ENCODE data around the gene LRRC61.

The LRRC61 gene

DNA sequence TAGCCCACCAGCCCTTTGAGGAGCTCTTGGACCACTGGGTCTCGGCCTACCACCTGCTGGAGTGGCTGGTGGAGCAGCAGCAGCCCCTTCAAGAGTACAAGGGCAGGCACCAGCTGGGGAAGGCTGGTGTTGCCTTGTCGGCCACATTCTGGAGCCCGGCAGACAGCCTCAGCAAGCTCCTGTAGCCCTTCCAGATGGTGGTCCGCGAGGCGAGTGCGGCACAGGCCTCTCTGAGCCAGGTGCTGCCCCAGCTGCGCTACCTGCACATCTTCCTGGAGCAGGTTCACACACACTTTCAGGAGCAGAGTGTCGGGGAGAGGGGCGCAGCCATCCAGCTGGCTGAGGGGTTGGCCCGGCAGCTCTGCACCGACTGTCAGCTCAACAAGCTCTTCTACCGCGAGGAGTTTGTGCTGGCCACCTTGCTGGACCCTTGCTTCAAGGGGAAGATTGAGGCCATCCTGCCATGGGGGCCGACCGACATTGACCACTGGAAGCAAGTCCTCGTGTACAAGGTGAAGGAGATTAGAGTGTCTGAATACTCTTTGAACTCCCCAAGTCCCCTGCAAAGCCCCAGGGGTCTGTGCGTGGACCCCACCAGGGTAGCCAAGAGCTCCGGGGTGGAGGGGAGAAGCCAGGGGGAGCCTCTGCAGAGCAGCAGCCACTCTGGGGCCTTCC, 7.2 kb downstream of the LRRC61 start:
- no peak for DNase-seq (ENCODE audit: low read depth, low spot score)

DNA sequence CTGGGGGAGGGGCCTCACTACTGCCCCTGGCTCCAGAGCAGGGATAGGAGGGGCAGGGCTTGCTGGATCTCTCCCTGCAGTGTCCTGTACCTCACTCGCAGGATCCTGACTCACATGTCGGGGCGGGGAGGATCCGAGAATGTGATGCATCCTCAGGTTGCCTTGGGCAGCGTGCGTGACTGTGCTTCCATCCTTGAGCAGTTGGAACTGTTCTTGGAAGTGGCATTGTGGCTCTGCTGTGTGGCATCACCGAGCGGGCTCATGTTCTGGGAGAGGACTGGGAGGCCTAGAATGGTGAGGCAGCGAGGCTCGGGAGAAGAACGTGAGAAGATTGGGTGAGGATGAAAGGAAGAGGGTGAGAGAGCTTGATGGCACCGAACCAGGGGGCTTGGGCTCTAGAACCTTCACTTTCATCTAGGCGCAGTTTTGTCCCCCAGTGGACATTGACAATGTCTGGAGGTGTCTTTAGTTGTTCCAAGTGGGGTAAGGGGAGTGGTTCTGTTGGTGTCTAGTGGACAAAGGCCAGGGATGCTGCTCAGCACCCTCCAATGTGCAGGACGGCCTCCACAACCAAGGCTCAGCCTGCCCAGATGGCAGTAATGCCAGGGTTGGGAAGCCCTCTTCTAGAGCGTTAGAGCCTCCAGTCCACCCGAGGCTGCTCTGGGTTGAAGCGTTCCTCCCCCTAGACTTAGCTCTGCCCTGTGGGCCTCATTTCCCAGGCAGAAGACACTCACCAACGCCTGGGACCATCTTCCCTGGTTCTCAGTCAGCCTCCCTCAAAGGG, 9.9 kb downstream of the LRRC61 start:
- no peak for DNase-seq (ENCODE audit: low read depth, low spot score)

DNA sequence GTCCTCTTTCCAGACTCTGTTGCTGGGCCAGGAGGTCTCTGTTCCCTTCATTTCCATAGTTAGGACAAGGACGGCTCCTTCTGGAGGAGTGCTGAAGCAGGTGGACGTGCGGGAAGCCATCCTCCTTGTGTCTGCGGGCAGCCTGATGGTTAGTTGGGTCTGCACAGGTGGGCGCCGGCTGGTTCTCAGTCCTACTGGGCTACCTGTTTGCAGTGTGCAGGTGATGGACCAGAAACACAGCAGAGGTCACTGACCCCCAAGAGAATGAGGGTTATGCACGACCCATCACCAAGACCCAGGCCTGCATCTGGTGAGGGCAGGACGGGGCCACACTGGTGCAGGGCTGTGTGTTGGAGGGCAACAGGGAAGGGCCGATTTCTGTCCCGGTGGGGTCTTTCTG, 10.5 kb downstream of the LRRC61 start:
- DNase-seq (ENCODE audit: low read depth, low spot score): no peak

DNA sequence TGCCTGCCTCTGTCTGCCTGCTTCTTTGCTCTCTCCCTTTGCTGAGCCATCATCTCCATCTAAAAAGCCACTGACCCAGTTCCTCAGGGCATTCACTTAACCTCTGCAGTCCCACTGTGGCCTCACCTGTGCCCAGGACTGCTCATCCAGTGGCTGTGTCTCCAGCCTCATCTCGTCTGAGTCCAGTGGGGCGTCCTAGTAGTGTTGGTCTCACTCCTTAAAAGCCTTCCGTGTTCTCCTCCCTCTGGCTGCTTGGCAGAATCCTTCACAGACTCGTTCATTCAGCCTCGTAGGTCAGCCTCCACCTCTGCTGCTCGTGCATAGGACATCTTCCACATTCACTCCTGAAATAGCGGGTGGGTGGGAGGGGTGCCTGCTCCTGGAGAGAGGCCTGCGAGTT, 11.0 kb downstream of the LRRC61 start:
- no peak for DNase-seq (ENCODE audit: low read depth, low spot score)

DNA sequence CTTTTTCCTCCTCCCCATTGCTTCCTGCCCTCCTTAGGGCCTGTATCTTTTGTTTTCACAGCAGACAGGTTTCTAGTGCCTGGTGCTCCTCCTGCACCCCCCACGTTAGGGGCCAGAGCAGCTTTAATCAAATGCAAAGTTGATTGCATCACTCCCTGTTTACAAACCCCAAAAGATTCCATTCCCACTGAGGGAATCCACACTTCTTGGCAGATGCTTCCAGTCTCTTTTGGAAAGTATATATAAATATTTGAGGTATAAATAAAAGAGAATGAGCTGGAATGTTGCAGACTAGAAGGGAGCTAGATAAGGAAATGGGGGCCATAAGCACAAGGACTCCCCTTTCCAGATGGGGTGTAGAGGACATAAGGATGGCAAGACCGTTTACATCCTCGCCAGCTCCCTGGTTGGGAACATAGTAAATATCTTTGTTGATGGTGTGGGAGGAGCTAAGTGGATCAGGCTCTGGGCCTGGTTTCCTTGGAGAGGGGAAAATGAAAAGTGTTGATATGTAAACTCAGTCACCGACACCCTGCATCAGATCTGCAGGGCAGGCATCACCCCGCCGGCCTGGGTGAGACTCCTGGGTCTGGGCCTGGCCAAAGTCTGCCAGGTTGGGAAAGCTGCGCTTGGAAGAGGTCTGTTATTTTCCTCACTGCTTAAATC, 12.1 kb downstream of the LRRC61 start:
- DNase-seq (ENCODE audit: low read depth, low spot score): no peak

DNA sequence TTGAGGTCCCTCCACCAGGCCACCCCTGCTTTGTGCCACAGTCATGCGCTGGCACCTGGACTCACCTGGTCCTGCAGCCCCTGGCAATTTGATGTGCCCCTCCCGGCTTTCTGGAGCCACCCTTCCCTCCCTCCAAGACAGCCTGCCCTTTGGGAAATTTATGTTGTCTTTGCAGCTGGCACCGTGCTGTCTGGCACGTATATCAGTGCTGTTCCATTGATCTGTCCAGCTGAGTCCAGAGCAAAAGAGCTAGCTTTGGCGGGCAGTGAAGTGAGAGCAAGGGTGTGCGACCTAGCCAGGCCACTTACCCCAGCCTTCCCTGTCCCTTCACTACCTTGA, 12.6 kb downstream of the LRRC61 start:
- no peak for DNase-seq (ENCODE audit: low read depth, low spot score)

DNA sequence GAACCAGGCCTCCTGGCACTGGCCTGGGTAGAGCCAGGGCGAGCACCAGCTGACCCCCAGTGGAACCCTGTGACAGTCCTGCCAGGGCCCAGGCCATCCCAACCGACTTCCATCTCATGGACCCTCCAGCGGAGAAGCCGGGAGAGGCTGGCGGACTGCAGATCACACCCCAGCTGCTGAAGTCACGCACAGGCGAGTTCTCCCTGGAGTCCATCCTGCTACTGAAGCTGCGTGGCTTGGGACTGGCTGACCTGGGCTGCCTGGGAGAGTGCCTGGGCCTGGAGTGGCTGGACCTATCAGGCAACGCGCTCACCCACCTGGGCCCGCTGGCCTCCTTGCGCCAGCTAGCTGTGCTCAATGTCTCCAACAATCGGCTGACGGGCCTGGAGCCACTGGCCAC, 13.6 kb downstream of the LRRC61 start:
- no peak for DNase-seq (ENCODE audit: low read depth, low spot score)

DNA sequence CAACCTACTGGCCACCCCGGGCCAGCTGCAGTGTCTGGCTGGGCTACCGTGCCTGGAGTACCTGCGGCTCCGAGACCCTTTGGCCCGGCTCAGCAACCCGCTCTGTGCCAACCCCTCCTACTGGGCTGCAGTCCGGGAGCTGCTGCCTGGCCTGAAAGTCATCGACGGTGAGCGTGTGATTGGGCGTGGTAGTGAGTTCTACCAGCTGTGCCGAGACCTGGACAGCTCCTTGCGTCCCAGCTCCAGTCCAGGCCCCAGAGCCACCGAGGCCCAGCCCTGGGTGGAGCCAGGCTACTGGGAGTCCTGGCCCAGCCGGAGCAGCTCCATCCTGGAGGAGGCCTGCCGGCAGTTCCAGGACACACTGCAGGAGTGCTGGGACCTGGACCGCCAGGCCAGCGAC, 14.0 kb downstream of the LRRC61 start:
- DNase-seq (ENCODE audit: low read depth, low spot score): no peak

DNA sequence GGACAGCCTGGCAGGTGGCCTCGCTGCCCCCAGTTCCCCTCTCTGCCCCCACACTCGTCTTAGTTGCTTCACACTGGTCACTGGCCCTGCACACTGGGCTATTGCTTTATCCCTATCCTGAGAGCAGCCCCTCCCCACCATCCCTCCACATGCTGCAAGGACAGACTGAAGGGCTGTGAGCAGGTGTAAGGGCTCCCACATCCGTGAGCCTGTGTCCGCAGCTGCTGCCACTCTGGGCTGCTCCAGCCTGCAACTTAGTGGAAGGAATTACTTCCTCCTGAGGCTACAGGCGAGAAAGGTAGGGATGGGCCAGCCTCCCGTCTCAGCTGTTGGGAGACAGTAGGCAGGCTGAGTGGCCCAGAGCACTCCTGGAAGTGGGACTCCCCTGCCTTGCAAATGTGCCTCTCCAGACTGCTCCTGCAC, 14.5 kb downstream of the LRRC61 start:
- DNase-seq (ENCODE audit: low read depth, low spot score): no peak

DNA sequence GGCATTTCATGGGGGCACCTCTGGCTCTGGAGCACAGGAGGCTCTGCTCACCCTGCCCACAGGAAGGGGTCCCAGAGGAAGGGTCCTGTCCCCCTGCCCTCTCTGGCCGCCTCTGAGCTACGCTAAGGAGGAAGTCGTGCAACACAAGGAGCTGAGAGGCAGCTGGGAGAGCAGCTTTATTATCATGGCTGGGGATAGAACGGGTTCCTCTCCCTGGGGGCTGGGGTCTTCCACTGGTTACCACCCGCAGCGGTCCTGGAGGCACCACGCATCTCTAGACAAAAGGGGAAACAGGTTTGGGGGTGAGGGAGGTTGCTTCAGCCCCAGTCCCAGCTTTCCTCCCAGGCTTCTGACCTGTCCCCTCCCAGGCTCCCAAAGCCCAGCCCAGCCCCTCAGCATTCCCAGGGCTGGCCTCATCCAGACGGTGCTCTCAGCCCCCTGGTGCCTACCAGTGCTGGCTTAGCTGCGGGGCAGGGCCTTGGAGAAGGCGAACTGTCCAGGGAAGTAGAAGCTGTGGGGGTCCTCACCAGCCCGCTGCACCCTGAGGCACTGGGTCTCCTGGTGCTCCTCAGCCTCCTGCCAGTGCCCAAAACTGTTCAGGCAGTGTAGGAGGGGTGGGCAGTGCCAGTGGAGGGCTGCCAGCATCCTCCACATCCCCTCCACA, 15.1 kb downstream of the LRRC61 start:
- DNase-seq (ENCODE audit: low read depth, low spot score): no peak

DNA sequence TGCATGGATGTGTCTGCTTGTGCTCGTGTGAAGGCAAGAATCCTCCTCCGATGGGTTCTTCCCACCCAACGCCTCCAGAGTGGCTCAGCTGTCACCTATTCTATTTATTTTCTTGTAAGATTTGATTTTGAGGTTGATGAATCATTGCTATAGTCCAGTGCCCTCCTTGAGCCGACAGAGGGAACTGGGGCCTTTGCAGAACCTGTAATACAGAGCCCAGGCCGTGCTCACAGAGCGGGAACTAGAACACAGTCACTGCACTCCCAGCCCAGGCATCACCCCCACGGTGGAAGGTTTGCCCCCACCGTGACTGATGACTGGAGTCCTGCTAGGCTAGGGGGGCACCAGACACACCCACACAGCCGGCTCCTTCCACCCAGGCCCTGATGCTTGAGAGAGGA, 16.3 kb downstream of the LRRC61 start:
- no peak for DNase-seq (ENCODE audit: low read depth, low spot score)

DNA sequence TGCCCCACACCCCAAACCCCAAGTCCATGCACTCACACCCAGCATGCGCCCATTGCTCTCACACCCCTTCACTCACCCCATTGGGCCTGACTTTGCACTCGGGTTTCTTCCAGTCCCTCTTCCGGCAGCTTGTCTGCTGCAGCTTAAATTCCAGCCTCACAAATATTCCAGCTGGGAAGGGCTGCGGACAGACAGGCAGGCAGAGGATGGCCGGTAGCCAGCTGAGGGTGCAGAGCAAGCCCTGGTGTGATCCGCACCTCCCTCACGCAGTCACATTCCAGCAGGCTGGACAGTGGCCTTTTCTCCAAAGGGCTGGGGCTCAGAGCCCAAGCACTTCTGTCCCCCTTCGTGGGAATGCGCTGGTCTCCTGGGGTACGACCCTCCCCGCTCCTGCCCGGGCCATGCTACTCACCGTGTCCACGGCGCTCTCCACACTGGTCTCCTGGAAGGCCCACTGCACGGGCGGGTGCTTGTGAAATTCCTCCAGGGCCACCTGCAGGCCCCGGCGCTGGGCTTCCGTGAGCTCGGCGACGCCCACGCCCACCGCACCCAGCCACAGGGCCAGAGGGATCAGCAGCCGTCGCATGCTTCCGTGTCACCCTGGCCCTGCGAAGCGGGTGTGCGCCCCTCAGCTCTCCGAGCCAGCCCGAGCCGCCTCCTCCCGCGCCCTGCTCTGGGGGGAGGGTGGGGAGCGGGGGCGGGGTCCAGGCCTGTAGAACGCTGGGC, 17.0 kb downstream of the LRRC61 start:
- no peak for DNase-seq (ENCODE audit: low read depth, low spot score)

DNA sequence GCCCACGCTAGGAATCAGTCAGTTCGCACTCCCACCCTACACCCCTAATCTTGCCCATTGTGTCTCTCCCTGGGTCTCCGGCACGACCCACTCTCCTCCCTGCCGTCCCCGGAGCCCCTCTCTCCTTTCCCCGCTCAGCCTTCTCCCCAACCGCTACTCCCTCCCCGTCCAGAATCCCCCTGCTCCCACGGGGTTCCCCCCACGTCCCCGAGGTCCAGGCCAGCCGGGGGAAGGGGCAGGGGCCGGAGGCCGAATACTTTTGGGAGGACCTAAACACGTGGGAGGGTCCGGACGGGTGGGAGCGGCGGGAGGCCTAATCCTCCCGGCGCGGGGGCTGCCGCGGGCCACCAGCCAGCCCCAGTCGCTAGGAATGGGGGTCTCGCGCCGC, 17.7 kb downstream of the LRRC61 start:
- DNase-seq (ENCODE audit: low read depth, low spot score): no peak

DNA sequence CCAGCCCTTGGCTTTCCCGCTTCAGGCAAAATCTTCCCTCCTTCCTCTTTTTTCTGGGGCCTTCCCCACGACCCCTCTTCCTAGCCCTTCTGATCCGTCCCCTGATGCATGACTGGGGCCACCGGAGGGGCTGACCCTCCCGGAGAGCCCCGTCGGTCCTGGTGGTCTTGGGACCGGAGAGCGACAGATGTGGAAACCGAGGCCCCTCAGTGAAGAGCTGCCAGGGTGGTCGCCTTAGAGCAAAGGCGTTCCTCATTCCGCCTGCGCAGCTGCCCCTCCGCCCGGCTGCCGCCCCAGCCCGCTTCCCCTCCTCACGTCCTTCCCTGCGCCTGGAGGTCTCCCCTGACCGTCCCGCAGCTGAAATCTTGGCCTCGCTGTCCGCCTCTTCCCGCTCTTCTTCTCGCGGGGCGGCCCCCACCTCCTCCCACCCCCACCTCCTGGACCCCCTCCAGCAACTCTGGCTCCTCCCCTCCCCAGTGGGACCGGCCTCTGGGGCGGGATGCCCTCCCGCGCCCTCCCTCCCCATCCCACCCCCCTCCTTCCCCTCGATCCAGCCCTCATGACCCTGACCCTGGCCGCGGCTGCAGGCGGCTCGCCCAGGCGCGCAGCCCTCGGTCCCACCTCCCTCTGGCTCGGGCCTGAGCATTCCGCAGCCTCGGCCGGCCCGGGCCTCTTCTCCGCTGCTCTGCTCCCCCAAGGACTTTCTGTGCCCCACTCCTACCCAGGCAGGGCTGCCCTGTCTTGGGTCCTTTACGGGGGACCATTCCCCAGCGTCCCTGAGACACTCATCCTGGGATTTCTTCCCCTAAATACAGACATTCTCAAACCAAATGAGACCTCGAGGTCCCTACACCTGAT, 18.3 kb downstream of the LRRC61 start, which contains the start of gene RARRES2:
Gene RARRES2 (minus strand): TSS at position 367 of the 858 bp plus-strand sequence. CDS start 1,020 bp downstream, outside the sequence.
- no peak for DNase-seq (ENCODE audit: low read depth, low spot score)

DNA sequence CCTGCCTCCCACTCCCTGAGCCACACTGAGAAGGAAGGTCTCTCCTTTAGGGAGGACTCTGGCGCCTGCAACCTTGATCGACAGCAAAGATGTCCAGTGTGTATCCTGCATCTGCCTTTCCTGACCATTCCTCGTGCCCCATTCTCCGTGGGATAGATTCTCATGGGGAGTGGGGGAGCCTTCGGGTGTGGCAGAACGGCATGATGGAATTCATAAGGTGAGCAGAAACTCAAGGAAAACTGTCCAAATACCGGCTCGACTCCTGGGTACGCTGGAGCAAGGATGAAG, 18.9 kb downstream of the LRRC61 start:
- DNase-seq (ENCODE audit: low read depth, low spot score): no peak

DNA sequence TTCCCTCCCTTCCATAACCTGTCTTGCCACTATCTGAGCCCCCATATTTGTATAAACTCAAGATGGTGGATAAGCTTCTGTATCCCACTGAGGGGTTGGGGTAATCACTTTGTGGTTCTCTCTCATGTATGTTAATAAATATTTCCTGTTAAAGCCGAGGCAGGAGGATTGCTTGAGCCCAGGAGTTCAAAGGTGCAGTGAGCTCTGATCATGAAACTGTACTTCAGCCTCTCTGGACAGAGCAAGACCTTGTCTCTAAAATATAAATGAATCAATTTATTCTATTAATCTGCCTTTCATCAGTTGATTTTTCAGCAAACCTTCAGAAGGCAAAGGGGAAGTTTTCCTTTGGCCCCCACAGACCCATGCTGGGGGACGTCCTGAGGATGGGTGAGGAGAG, 20.1 kb downstream of the LRRC61 start:
- no peak for DNase-seq (ENCODE audit: low read depth, low spot score)

DNA sequence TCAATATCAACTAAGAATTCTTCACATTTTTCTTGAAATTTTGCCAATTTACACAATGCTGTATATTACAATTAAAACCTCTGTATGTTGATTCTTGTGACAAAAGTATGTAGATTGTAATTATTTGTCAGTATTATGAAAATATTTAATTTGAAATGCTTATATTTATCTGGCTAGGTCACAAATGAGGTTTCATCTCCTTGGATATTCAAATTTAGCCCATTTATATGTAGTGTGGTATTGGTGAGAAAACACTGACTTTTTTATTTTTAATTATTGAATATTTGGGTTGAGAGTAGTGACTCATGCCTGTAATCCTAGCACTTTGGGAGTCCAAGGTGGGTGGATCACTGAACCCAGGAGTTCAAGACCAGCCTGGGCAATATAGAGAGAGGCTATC, 21.1 kb downstream of the LRRC61 start:
- no peak for DNase-seq (ENCODE audit: low read depth, low spot score)

DNA sequence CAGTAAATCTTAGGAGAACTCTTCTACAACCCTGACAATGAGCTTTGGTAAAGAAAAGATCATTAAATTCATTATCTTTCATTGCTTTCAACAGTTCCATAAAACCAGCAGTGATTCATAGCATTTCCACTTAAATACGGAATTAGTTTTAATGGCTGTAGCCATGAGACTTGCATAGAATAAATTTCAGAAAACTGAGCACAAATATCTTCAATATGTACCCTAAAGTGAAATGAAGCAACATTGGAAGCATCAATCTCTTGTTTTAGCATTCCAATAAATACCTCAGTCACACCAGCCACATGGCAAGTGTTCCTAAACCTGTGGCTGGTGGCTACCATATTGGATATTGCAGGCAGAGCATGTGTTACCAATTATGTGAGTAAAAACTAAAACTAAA, 21.9 kb downstream of the LRRC61 start:
- no peak for DNase-seq (ENCODE audit: low read depth, low spot score)

DNA sequence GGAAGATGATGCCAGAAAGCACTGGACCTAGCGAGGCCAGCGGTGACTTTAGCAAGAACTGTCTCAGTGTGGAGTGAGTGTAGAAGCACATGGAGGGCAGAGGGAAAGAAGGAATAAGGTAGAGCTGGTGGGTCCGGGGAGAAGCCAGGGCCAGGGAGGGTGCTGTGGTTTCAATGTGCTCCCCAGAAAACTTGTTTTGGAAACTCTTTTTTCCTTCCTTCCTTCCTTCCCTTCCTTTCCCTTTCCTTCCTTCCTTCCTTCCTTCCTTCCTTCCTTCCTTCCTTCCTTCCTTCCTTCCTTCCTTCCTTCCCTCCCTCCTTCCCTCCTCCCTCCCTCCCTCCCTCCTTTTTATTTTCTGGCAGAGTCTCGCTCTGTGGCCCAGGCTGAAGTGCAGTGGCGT, 23.8 kb downstream of the LRRC61 start:
- no peak for DNase-seq (ENCODE audit: low read depth, low spot score)

DNA sequence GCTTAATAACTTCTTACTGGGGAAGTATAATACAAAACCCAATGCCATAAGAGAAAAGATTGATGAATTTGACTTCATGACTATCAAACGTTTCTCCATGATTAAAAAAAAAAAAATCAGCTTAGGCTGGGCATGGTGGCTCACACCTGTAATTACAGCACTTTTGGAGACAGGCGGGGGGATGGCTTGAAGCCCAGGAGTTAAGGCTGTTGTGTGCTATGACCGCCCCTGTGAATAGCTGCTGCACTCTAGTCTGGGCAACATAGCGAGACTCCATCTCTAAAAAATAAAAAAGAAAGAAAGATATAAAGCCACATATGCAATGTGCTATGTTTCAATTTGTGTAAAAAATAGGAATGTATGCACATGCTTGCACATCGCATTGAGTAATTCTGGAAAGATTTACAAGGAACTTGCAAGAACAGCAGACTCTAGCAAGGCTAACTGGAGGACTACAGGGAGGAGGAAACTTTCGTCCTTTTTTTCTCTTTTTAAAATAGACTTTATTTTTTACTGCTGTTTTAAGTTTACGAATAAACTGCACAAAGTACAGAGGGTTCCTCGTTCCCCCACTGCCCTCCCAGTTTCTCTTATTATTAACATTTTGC, 28.5 kb downstream of the LRRC61 start:
- no peak for DNase-seq (ENCODE audit: low read depth, low spot score)

DNA sequence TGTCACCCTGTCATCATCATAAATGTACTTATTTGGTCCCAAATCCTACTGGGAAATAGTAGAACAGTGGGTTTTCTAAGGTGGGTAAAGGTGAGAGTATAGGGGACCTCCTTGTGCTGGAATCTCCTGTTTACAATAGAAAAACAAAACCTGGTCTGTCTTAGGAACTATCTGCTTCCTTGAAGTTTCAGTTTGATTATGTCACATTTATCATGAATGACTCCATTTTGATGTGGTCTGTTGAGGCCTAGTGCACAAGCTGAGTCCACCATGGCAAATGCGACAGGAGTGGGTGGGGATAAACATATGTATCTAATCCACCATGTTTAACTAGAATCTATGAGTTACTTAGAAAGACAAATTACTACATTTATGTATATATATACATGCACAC, 32.5 kb downstream of the LRRC61 start:
- no peak for DNase-seq (ENCODE audit: low read depth, low spot score)

Measured in smooth muscle cell of the brain vasculature (primary cell).